ENCODE data around the gene KRTAP19-3. TPM values are rescaled to one million over a fixed set of nuclear protein-coding genes. Genes with fewer than 3 reads are reported as not detected.

KRTAP19-3 gene
- total RNA-seq, result not detected

GRCh38 chr21:30491963-30492428, at the start of gene KRTAP19-3:
KRTAP19-3 (minus strand) TSS chr21:30492013; CDS start chr21:30491957, 56 bp downstream.

GRCh38 chr21:30502041-30502440, 10.2 kb upstream of the KRTAP19-3 start, which contains the start of gene KRTAP19-5:
KRTAP19-5 (minus strand) TSS chr21:30502141; CDS start chr21:30502090, 51 bp downstream.

GRCh38 chr21:30497065-30497464, 5.3 kb upstream of the KRTAP19-3 start, which contains the start of gene KRTAP19-4:
KRTAP19-4 (minus strand) TSS chr21:30497165; CDS start chr21:30497110, 55 bp downstream.

GRCh38 chr21:30487336-30487735, 4.5 kb downstream of the KRTAP19-3 start, which contains the start of gene KRTAP19-2:
KRTAP19-2 (minus strand) TSS chr21:30487436; CDS start chr21:30487348, 88 bp downstream.

GRCh38 chr21:30480145-30480544, 11.7 kb downstream of the KRTAP19-3 start, which contains the start of gene KRTAP19-1:
KRTAP19-1 (minus strand) TSS chr21:30480367; CDS start chr21:30480317, 50 bp downstream.

Small RNA genes within 50 kb of the gene (small RNA-seq; reads per million reads assigned to genes)
- gene AP000567.1, result 0 reads per million in 2 donors
- gene KRTAP19-10P, result 0 reads per million in 2 donors
- 0 reads per million in 2 donors for gene KRTAP19-11P
- 0 reads per million in 2 donors for gene KRTAP19-9P

Other genes with a start within 250 kb of the KRTAP19-3 start
- gene KRTAP24-1, start 209.1 kb downstream of the KRTAP19-3 start, total RNA-seq, result not detected
- not detected for gene KRTAP25-1, start 202.5 kb downstream of the KRTAP19-3 start, total RNA-seq
- gene KRTAP26-1, start 171.7 kb downstream of the KRTAP19-3 start, total RNA-seq, result not detected
- not detected for gene KRTAP27-1, start 154.3 kb downstream of the KRTAP19-3 start, total RNA-seq
- gene KRTAP23-1, start 143.4 kb downstream of the KRTAP19-3 start, total RNA-seq, result not detected
- gene KRTAP13-2, start 119.7 kb downstream of the KRTAP19-3 start, total RNA-seq, result not detected
- gene KRTAP13-1, start 96.0 kb downstream of the KRTAP19-3 start, total RNA-seq, result not detected
- not detected for gene KRTAP13-3, start 66.1 kb downstream of the KRTAP19-3 start, total RNA-seq
- gene KRTAP13-4, start 61.8 kb downstream of the KRTAP19-3 start, total RNA-seq, result not detected
- not detected for gene KRTAP15-1, start 51.7 kb downstream of the KRTAP19-3 start, total RNA-seq
- gene KRTAP19-1, start 11.6 kb downstream of the KRTAP19-3 start, total RNA-seq, result 1 to 10 TPM in 1 of 2 donors, not detected in 1; 3.7 TPM
- gene KRTAP19-2, start 4.6 kb downstream of the KRTAP19-3 start, total RNA-seq, result not detected
- gene KRTAP19-4, start 5.2 kb upstream of the KRTAP19-3 start, total RNA-seq, result not detected
- gene KRTAP19-5, start 10.1 kb upstream of the KRTAP19-3 start, total RNA-seq, result not detected
- not detected for gene KRTAP19-6, start 49.9 kb upstream of the KRTAP19-3 start, total RNA-seq
- gene KRTAP19-7, start 69.3 kb upstream of the KRTAP19-3 start, total RNA-seq, result not detected
- gene KRTAP22-2, start 98.4 kb upstream of the KRTAP19-3 start, total RNA-seq, result not detected
- gene KRTAP6-3, start 100.4 kb upstream of the KRTAP19-3 start, total RNA-seq, result not detected
- not detected for gene KRTAP6-2, start 106.9 kb upstream of the KRTAP19-3 start, total RNA-seq
- not detected for gene KRTAP22-1, start 109.1 kb upstream of the KRTAP19-3 start, total RNA-seq
- not detected for gene KRTAP6-1, start 121.9 kb upstream of the KRTAP19-3 start, total RNA-seq
- gene KRTAP20-1, start 124.4 kb upstream of the KRTAP19-3 start, total RNA-seq, result not detected
- not detected for gene KRTAP20-4, start 128.6 kb upstream of the KRTAP19-3 start, total RNA-seq
- gene KRTAP20-2, start 143.2 kb upstream of the KRTAP19-3 start, total RNA-seq, result not detected
- gene KRTAP20-3, start 150.9 kb upstream of the KRTAP19-3 start, total RNA-seq, result not detected
- not detected for gene KRTAP21-3, start 226.8 kb upstream of the KRTAP19-3 start, total RNA-seq